ENCODE data around the gene KITLG.
"Not testable (repeated sequence)": the region's sequence is repeated elsewhere in the genome, so short reads cannot be mapped to it uniquely, and the experiment has no call there.

The KITLG gene

GRCh38 chr12:88496429-88496828 lies 83.8 kb downstream of the KITLG start:
- DNase-seq (ENCODE audit: low spot score): no peak

GRCh38 chr12:88495031-88495430 lies 85.2 kb downstream of the KITLG start:
- DNase-seq (ENCODE audit: low spot score): no peak

GRCh38 chr12:88494520-88494919 lies 85.8 kb downstream of the KITLG start:
- no peak for DNase-seq (ENCODE audit: low spot score)

DNA sequence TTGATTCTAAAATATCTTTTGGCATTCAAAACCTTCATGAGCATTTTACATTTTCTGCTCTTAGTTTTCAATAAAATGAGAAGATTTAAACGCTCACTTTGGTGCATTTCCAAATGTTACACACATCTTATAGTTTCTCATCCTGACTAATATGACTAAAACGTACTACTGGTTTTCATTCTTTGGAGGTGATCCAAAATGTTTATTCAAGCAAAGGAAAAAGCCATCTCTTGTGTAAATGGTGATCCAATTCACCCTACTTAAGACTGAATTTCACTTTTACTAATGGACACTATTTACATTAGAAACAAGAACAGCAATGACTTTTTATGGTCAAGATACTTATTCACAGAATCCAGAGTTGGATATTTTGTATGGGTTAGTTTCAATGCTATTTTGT lies 86.6 kb downstream of the KITLG start:
- DNase-seq (ENCODE audit: low spot score): no peak

DNA sequence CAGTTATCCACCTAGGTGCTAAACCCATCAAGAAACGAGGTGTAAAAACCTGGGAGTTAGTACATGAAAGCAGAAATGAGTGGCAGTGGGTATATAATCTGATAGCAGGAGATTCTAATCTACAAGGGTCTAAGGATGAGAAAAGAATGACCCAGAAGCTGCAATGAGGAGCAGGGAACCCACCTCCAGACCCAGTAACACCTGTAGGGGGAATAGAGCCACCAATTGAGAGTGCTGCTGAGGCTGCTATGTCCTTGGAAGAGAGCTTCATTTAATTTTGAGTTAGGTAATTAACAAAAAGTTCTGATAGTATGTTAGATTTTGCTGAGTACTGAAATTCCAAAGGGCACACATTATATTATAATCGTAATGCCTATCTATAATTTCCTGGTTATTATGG lies 89.8 kb downstream of the KITLG start:
- no peak for DNase-seq (ENCODE audit: low spot score)

DNA sequence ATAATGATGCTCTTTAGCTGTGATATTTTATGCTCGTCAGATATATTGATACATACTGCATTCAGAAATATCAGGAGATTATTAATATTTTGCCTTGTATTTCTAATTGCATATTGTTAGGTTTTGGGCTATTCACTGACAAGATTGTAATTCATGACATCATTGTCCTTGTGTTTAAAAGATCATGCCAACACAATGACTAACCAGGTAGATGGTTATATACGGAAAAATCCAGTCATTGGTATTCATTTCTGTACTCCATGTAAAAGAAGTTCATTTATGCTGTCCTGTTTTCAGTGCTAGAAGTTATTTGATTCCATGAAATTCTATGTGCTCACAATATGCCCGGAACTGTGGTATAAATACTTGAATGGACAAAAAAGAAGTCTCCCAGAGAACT lies 107.5 kb downstream of the KITLG start:
- DNase-seq (ENCODE audit: low spot score): no peak

GRCh38 chr12:88472248-88472647 lies 108.0 kb downstream of the KITLG start:
- DNase-seq (ENCODE audit: low spot score): no peak

GRCh38 chr12:88471331-88472045 lies 108.8 kb downstream of the KITLG start:
- DNase-seq (ENCODE audit: low spot score): no peak

DNA sequence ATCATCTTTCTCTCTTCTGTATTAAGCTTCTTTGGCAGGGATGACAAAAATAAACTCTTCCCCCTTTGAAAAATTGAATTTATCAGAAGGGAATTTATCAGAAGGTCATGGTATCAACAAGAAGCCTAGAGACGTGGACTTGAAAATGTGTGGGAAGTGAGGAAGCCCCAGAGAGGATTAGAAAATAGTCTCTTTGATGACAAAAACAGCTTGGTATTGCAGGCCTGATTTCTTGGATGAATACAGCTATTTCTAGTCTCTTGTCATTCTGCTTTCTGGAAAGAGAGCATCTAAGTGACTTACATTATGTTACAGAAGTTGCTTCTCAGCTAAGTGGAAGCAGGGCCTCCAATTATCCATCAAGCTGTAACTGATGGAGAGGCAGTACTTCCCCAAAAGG lies 111.1 kb downstream of the KITLG start:
- no peak for DNase-seq (ENCODE audit: low spot score)

- DNase-seq (ENCODE audit: low spot score): no peak
Measured at GRCh38 chr12:88468581-88468980, 111.7 kb downstream of the KITLG start.

GRCh38 chr12:88466708-88467107 lies 113.6 kb downstream of the KITLG start:
- not testable (repeated sequence) for DNase-seq (ENCODE audit: low spot score)

DNA sequence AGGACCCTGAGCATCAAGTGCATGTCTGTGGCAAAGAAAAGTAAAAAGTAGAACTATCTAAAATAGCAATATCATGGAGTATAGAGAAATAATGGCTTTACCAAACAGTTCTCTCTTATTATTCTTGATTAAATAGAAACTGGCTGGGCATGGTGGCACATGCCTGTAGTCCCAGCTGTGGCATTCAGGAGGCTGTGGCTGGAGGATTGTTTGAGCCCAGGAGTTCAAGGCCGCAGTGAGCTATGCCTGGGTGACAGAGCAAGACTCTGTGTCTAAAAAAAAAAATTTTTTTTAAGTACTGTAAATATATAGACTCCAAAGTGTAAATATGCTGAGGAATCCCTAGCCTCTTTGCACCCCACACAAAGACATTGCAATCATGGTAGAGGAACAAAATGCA lies 121.9 kb downstream of the KITLG start:
- DNase-seq (ENCODE audit: low spot score): no peak

GRCh38 chr12:88453323-88453722 lies 126.9 kb downstream of the KITLG start:
- DNase-seq (ENCODE audit: low spot score): no peak

GRCh38 chr12:88451205-88451604 lies 129.1 kb downstream of the KITLG start:
- DNase-seq (ENCODE audit: low spot score): no peak

DNA sequence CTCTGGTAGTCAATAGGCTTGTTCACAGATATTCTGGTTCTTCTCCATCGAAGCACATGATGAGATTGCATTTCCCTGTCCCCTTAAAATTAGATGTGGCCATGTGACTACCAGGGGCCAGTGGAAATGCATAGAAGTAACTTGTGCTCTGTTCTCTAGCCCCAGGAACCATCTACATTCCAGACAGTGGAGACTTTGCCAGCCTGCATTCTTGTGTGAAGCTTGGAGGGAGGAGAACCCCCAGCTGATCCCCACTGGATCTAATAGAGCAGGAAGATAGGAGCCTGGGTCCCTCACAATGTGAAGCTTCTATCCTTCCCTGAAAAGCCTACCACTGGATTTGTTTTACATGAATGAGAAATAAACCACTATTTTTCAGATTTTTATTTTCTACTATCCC lies 130.1 kb downstream of the KITLG start:
- DNase-seq (ENCODE audit: low spot score): no peak

- DNase-seq (ENCODE audit: low spot score): no peak
Measured at GRCh38 chr12:88448337-88448915, 131.8 kb downstream of the KITLG start.

- no peak for DNase-seq (ENCODE audit: low spot score)
Measured at GRCh38 chr12:88445705-88446394, 134.4 kb downstream of the KITLG start.

DNA sequence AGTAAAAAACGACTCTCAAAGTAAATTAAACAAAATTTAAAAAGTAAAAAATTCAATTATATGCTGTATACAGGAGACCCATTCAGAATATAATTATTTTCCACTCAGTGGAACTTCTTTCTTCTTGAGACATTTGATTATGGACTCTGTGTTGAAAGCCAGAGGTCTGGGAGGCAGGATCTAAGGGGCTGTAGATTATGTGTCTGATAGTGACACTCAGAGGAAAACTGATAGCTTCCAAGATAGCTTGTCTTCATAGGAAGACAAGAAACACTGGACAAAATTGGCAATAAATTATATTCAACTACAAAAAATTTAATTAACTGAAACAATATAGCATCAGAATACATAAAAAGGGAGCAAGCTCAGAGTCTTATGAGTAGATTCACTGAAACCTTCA lies 135.8 kb downstream of the KITLG start:
- no peak for DNase-seq (ENCODE audit: low spot score)

Measured in CD4-positive, alpha-beta T cell treated with Interleukin-15 for 4 hours (primary cell).